Measurements from ENCODE around the gene ACSL1.

ACSL1 gene

DNA sequence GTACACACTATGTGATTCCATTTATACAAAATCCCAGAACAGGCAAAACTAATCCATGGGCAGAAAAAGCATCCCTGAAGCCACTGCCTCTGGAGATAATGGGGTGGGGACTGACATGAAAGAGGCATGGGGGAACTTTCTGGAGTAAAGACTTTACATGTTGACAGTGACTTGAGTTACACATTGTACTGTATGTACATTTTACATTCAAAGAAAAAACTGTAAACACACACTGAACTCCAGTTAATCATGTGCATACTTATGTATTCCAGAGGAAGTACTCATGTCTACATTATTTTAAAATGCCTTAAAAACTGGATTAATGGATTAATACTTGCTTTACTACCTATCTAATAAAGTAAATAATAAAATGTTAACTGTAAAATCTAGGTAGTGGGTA, 113.4 kb downstream of the ACSL1 start:
- TF ChIP-seq, protein P1, sequence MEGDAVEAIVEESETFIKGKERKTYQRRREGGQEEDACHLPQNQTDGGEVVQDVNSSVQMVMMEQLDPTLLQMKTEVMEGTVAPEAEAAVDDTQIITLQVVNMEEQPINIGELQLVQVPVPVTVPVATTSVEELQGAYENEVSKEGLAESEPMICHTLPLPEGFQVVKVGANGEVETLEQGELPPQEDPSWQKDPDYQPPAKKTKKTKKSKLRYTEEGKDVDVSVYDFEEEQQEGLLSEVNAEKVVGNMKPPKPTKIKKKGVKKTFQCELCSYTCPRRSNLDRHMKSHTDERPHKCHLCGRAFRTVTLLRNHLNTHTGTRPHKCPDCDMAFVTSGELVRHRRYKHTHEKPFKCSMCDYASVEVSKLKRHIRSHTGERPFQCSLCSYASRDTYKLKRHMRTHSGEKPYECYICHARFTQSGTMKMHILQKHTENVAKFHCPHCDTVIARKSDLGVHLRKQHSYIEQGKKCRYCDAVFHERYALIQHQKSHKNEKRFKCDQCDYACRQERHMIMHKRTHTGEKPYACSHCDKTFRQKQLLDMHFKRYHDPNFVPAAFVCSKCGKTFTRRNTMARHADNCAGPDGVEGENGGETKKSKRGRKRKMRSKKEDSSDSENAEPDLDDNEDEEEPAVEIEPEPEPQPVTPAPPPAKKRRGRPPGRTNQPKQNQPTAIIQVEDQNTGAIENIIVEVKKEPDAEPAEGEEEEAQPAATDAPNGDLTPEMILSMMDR (conservative IDR thresholded peaks at IDR 0.05; ENCODE audit: low read depth), result no peak
- ChIA-PET CTCF (no interaction called here), POLR2A (ENCODE audit: low non-redundant PET) (interaction anchor here (0.7 kb wide), 1 partner anchor 241 kb away, joined by 10 read pairs; no protein-coding TSS in a partner anchor)
- no peak for DNase-seq (ENCODE audit: low spot score)
- no peak overlapping the region for H3K27ac ChIP-seq

DNA sequence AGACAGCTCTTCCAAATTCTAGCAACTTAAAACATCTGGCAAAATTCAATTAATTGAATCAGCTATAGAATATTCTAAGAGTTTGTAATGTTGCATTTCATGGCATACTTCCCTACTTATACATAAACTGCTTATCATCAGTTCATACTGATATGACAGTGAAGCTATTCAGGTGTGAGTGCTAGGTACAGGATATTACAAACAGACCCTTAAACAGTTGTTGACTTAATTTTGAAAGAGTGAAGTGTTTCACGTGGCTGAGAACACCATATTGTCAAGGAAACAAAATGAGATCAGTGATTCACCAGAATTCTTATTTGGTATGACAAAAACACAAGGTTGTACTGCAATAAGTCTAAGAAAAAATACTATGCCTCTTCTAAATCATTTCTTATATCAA, 119.3 kb downstream of the ACSL1 start:
- ChIA-PET CTCF (no interaction called here), POLR2A (ENCODE audit: low non-redundant PET) (interaction anchor here (0.6 kb wide), 1 partner anchor 29 kb away, joined by 9 read pairs; no protein-coding TSS in a partner anchor)
- TF ChIP-seq, protein P1 (conservative IDR thresholded peaks at IDR 0.05; ENCODE audit: low read depth), result no peak
- no peak for DNase-seq (ENCODE audit: low spot score)
- no peak overlapping the region for H3K27ac ChIP-seq

DNA sequence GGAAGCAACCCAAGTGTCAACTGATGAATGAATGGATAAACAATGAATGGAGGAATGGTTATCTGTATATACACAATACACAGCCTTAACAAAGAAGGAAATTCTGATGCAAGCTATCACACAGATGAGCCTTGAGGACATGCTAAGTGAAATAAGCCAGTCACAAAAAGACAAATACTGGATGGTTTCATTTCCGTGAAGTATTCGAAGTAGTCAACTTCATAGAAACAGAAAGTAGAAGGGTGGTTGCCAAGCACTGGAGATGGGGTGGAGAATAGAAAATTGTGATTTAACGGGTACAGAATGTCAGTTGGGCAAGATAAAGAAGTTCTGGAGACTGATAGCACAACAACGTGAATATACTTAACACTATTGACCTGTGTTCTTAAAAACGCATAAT, 120.1 kb downstream of the ACSL1 start:
- ChIA-PET POLR2A (ENCODE audit: low non-redundant PET) (no interaction called here), CTCF (no interaction called here)
- H3K27ac ChIP-seq, result no peak overlapping the region
- DNase-seq (ENCODE audit: low spot score), result no peak
- TF ChIP-seq, protein P1 (conservative IDR thresholded peaks at IDR 0.05; ENCODE audit: low read depth), result no peak
